Right lobe of liver (tissue), 6 donors: Measurements from ENCODE around the gene EPHB1. TPM values are rescaled to one million over a fixed set of nuclear protein-coding genes. Genes with fewer than 3 reads are reported as not detected.

Source experiments
- ATAC-seq, 4 donors: fragments of 200-7000 bp; cut with Tn5 transposase; one replicate each; pipeline ENCODE4 v1.9.1; 2020; ENCODE audit warnings: mild to moderate bottlenecking in 4 of 4, moderate library complexity in 4 of 4
- DNase-seq, 3 donors: peaks; one replicate each; pipeline ENCODE4 v3.0.0-alpha.2; 2020
- H3K27ac ChIP-seq, 3 donors: fragments of 200-600 bp; one replicate each; pipeline ENCODE4 v1.8.0; 2022
- H3K27me3 ChIP-seq, 2 donors: fragments of 200-600 bp; one replicate each; pipeline ENCODE4 v1.8.0; 2022
- H3K36me3 ChIP-seq, 4 donors: fragments of 200-600 bp; sonication (generic) in 1 of 4; one replicate each; pipeline versions ENCODE4 v1.5.1 to v1.8.0; 2017 to 2022; ENCODE audit warnings: control low read depth in 1 of 4
- H3K4me1 ChIP-seq, 4 donors: fragments of 200-600 bp; sonication (generic) in 1 of 4; one replicate each; pipeline versions ENCODE4 v1.5.1 to v1.8.0; 2017 to 2022; ENCODE audit warnings: control low read depth in 1 of 4
- H3K4me3 ChIP-seq, 3 donors: fragments of 200-600 bp; one replicate each; pipeline ENCODE4 v1.8.0; 2022
- H3K9me3 ChIP-seq, 4 donors: fragments of 200-600 bp; sonication (generic) in 1 of 4; one replicate each; pipeline versions ENCODE4 v1.5.1 to v1.8.0; 2017 to 2022; ENCODE audit warnings: control low read depth in 1 of 4
- POLR2A ChIP-seq: fragments of 450-650 bp; IDR thresholded peaks from one replicate; pipeline ENCODE4 v1.6.1; 2017; ENCODE audit warnings: antibody characterized with exemption, mild to moderate bottlenecking
- WGBS: methylation state at CpG from one replicate; pipeline ENCODE4 v1.1.6; 2018; ENCODE audit warnings: low coverage, low lambda C conversion rate; ENCODE audit not compliant: insufficient coverage; ENCODE audit errors: missing lambda C conversion rate; 5-methylcytosine and 5-hydroxymethylcytosine counted together
- intact Hi-C, 2 donors: fragments of 100-400 bp; cut with DNase I; formaldehyde crosslinking; loops; one replicate each; pipeline versions ENCODE4 v1.11.2 to v1.14.1; 2022
- total RNA-seq, 6 experiments: library from RNA; depleted of rRNA in 2 of 6; stranded (reverse); fragments of >200 nt in 2 of 6; fragmentation: NEBNext Ultra II Directional in 3 of 6; extraction: Animal tissue kit (Norgen Biotek cat#: 25700) in 3 of 6; gene quantifications; one replicate each; pipeline versions ENCODE4 v1.1.0 to v1.2.4, GENCODE V29; 2016 to 2023
- TF ChIP-seq, protein P1 (sequence below), 4 donors: fragments of 200-600 bp in 3 of 4; fragments of 450-650 bp in 1 of 4; IDR thresholded peaks; one replicate each; pipeline versions ENCODE4 v1.5.1 to v1.8.0; 2016 to 2022; ENCODE audit warnings: antibody characterized with exemption in 4 of 4, mild to moderate bottlenecking in 2 of 4
- donor health status: DM: no; HTN: yes; CAD: no.
- donor health status: DM: no; HTN: no; CAD: no.
- donor health status: DM: no; HTN: no; CAD: no.
- donor health status: DM: no; HTN: yes; CAD: no.
- donor health status: DM: no; HTN: yes; CAD: no.

EPHB1 gene
- total RNA-seq, 6 experiments from 2014 or later: 0.63 to 10.9 (median 1.8) TPM

DNA sequence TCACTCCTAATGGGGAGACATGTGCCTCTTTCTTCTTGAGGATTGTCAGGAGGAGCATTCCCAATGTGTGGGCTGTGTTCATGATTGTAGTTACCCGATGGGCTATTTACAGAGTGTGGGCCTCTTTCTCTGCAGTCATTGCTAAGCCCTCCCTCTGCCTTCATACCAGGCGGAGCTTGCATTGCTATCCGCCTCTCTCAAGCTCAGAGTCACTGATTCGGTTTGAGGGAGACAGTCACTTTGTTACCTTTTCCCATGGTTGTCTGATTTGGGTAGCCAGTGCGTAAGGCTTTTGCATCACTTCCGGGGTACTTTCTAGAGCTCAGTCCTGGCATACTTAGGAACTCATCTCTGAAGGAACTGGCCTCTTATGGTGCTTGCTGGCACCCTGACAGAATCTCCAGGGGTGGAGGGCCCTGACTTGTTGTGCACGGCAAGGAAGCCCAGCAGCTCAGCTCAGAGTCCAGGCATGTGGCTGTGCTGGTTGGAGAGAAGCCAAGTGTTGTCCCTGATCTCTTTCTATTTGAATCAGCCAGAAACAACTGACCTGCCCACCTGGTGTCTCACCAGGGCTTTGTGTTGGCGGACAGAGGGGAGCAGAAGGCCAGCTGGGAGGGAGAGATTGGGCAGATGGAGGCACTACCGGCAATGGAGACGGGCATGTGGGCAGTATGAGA, 79.8 kb downstream of the EPHB1 start:
- Histone ChIP-seq H3K4me1 (no peaks in the 10 kb centered on the region), H3K36me3 (no peaks in the 10 kb centered on the region), H3K4me3 (no peak overlapping the region), H3K9me3 (no peaks in the 10 kb centered on the region), H3K27me3 (no peaks in the 10 kb centered on the region), H3K27ac (no peak overlapping the region)
- WGBS: 43% methylated on average over 5 of the region's 10 CpGs
- no peak for TF ChIP-seq POLR2A
- TF ChIP-seq, protein P1, sequence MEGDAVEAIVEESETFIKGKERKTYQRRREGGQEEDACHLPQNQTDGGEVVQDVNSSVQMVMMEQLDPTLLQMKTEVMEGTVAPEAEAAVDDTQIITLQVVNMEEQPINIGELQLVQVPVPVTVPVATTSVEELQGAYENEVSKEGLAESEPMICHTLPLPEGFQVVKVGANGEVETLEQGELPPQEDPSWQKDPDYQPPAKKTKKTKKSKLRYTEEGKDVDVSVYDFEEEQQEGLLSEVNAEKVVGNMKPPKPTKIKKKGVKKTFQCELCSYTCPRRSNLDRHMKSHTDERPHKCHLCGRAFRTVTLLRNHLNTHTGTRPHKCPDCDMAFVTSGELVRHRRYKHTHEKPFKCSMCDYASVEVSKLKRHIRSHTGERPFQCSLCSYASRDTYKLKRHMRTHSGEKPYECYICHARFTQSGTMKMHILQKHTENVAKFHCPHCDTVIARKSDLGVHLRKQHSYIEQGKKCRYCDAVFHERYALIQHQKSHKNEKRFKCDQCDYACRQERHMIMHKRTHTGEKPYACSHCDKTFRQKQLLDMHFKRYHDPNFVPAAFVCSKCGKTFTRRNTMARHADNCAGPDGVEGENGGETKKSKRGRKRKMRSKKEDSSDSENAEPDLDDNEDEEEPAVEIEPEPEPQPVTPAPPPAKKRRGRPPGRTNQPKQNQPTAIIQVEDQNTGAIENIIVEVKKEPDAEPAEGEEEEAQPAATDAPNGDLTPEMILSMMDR (IDR thresholded peaks at IDR 0.05): no peak
- ATAC-seq (peak; percentile 25 to 49 (median 40)), DNase-seq (peak in 1 of 3 donors; percentile 54)
- intact Hi-C loops: no loop called here

DNA sequence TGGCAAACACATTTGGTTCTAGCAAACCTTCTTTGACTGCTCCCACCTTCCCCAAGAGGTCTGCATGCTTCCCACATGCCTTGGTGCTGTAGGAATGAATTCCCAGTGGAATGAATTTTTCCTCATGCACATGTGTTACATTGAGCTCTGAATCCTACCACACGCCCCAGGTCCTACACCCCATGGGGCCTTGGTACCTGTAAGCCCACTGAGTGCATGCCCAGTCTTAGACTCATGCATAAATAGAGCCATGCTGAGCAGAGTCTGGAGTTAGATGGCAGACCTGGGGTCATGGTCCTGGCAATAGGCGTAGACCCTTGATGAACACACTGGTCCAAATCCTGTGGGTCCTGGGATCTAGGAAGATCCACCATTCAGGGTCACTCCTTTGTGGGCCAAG, 81.8 kb downstream of the EPHB1 start:
- Histone ChIP-seq H3K36me3 (no peaks in the 10 kb centered on the region), H3K27ac (no peak overlapping the region), H3K4me3 (no peak overlapping the region), H3K4me1 (no peaks in the 10 kb centered on the region), H3K9me3 (no peaks in the 10 kb centered on the region), H3K27me3 (no peaks in the 10 kb centered on the region)
- intact Hi-C loops: no loop called here
- ATAC-seq (no peak), DNase-seq (peak in 1 of 3 donors; percentile 13)
- TF ChIP-seq, protein P1 (IDR thresholded peaks at IDR 0.05): no peak
- TF ChIP-seq POLR2A: no peak
- WGBS: 75% methylated on average over 1 of the region's 2 CpGs

DNA sequence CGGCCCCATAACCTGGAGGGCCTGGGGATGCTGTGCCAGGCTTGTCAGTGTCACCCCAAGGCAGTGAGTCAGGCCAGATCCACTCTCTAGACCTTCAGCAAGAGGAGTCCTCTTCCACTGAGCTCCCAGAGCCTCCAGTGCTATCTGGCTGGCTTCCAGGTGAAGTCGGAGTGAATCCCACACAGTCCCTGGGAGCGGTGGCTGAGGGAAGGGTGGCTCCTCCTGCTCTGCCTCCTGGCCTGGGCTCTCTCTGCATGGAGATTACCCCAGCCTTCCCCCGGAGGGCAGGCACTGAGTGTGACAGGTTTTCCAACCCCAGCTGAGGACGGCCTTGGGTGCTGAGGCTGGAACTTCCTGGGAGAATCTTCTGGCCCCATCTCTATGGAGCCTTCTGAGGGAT, 82.7 kb downstream of the EPHB1 start:
- intact Hi-C loops: no loop called here
- Histone ChIP-seq H3K4me3 (no peak overlapping the region), H3K27ac (no peak overlapping the region), H3K27me3 (no peaks in the 10 kb centered on the region), H3K4me1 (no peaks in the 10 kb centered on the region), H3K36me3 (no peaks in the 10 kb centered on the region), H3K9me3 (no peaks in the 10 kb centered on the region)
- DNase-seq (peak in 1 of 3 donors; percentile 37), ATAC-seq (no peak)
- TF ChIP-seq, protein P1 (IDR thresholded peaks at IDR 0.05): no peak
- TF ChIP-seq POLR2A: no peak
- WGBS: 90% methylated on average over 2 of the region's 5 CpGs

DNA sequence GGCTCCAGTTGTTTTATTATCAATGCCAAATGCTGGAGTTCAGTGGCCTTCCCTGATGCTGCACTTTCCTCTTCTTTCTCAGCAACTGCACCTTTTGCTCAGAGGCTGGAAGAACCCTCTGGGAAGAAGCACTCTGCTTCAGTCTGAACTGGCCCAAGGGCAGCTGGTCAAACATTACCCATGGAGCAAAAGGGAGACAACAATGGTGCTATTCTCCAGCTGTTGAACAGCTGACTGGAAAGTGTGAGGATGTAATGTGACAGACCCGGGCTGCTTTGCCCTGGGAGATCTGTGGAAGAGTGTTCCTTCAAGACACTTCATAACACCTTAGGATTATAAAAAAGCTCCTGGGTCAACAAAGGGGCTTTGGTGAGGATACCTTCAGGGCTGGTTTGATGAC, 84.9 kb downstream of the EPHB1 start:
- Histone ChIP-seq H3K4me1 (no peaks in the 10 kb centered on the region), H3K27me3 (no peaks in the 10 kb centered on the region), H3K27ac (no peak overlapping the region), H3K4me3 (no peak overlapping the region), H3K36me3 (no peaks in the 10 kb centered on the region), H3K9me3 (no peaks in the 10 kb centered on the region)
- DNase-seq: peak in 1 of 3 donors; percentile 13
- intact Hi-C loops: no loop called here
- WGBS: 14% methylated on average over 1 of the region's 1 CpG
- TF ChIP-seq POLR2A: no peak
- TF ChIP-seq, protein P1 (IDR thresholded peaks at IDR 0.05): no peak
- no peak for ATAC-seq
